ENCODE measurements around the gene PTPRN2.

PTPRN2 gene

DNA sequence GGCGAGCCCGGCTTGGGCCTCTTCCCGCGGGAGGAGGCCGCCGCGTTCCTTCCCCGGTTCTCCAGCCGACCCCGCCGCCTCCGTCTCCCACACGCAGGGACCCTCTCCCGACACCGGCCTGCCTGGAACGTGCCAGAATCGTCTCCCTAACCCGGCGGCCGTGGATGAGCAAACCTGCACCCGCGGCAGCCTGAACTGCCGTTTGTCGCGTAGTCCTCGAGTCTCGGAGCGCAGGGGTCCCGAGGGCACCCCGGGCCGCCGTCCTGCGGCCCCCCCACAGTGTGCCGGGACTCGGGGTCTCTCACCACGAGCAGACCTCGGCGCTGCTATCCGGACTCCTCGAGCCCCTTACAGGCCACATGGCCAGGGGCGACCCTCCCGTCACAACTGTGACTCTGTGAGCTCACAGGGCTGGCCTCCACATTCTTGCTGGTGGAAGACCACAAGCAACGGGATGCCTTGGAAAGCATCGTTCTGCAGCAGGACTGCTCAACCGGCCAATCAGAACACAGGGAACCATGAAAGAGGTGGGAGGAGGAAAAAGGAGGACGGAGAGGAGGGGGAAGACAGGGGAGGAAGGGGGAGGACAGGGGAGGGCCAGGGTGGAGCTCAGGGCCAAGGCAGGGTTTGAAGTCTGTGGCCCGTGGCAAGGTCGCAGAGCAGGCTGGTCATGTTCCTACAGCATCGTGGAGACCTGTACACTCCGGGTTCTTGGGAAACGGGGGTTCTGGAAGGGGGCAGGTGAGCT is 973.9 kb downstream of the PTPRN2 start:
- in situ Hi-C loops (cut with HindIII; ENCODE audit: low pct_ligation_motif_present, low pct_unique_long_range_greater_than_20kb, low sequenced_read_pairs): no loop called here
- DNase-seq: no peak

DNA sequence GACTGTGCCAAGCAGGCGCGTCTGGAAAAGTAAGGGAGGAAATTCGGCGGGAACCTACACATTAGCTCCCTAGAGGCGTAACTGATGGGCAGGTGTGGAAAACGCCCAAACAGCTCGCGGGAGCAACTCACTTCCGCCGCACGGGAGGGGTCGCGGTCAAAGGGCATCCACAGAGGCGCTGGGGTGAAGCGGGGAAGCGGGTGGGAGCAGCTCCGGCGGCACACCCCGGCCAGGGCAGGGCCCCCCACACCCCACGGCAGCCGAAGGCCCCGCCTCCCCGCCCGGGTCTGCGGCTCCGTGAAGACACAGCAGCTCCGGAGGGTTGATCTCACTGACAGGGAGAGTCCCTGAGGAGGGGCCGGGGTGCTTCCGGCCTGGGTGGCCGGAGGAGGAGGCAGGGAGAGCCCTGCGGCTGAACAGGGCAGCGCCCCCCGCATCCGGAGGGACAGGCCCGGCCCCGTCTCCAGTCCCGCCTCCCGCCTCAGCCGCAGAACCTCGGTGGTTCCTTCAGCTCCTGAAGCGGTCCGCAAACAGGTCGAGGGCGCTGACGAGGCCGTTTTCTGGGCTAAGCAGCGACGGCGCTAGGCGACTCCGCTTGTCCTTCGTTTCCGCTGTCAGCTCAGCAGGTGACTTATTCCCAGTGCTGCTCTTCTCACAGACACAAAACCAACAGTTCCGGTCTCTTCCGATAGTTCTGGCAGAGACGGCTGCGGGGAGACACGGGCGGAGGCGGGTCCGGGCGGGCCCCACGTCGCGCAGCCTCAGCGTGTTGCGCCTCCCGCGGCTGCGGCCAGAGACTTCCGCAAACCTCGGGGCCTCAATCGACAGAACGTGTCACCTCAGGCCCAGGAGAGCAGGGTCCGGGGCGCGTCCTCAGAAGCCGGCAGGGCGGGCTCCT is 974.7 kb downstream of the PTPRN2 start:
- DNase-seq: no peak
- in situ Hi-C loops (cut with HindIII; ENCODE audit: low pct_ligation_motif_present, low pct_unique_long_range_greater_than_20kb, low sequenced_read_pairs): no loop called here

DNA sequence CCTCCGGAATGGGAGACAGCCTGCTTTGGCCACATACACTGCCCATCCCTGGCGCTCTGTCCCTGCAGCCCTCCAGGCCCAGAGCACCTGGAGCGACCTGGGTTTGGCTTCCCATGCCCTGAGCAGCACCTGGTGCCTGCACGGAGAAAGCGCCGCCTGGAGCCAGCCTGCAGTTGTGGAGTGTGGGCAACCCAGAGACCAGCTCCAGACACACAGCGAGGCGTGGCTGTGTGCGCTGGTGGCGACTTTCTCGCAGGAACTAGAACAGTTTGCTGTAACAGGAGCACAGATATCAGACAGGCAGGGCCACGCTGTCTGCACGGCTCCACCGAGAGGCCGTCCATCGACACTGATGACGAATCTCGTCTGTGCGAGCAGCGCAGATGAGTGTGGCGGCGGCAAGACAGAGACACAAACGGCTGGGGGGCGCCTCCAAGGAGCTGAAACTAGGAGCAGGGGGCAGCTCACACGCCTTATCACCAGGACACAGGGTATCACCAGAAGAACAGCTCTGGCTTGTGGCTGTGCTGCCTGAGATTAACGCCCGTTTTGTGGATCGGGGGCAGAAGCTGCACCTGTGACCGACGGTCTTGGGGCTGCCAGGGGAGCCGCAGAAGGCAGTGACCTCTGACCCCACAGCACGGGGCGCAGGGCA is 975.5 kb downstream of the PTPRN2 start:
- no peak for DNase-seq
- in situ Hi-C loops (cut with HindIII; ENCODE audit: low pct_ligation_motif_present, low pct_unique_long_range_greater_than_20kb, low sequenced_read_pairs): no loop called here

DNA sequence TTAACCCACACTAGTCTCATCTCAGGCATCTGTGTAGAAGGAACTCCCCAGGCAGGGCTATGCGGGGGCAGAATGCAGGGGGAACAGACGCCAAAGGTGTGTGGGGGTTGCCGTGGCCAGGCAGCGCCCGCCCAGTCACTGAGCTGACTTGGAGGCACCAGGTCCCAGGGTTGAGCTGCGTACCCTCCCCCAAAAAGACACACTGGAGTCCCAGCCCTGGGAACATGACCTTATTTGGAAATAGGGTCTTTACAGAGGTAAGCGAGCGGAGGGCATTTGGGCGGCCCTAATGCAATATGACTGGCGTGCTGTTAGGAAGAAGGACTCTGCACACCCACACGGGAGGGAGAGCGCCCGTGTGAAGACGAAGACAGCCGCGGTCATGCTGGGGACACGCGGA is 976.3 kb downstream of the PTPRN2 start:
- DNase-seq: no peak
- in situ Hi-C loops (cut with HindIII; ENCODE audit: low pct_ligation_motif_present, low pct_unique_long_range_greater_than_20kb, low sequenced_read_pairs): no loop called here

DNA sequence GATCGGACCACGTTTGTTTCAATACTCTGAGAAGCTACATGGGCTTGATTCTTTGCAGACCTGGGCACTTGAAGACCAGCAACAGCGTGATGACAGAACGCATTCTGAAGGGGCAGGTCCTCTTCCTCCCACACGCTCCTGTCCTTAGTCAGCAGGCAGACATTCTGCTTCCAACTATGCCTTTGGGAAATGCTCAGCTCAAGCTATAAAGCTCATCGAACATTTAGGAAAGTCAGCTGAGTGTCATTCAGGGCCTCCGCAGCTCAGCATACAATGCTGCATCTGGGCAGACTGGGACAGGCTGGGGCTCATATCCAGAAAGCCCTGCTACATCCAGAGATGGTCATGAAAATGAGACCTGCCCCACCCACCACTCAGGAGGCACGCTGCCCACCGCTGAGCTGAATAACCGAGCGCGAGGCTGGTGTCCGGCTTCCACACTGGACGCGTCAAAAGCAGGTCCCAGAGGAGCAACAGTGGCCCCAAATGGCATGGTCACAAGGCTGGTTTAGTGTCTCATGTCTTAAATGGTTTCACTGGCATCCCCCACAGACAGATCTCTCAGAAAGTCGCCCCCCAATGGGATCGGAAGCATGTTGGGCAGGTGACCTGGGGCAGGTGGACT is 976.8 kb downstream of the PTPRN2 start:
- DNase-seq: no peak
- in situ Hi-C loops (cut with HindIII; ENCODE audit: low pct_ligation_motif_present, low pct_unique_long_range_greater_than_20kb, low sequenced_read_pairs): no loop called here

DNA sequence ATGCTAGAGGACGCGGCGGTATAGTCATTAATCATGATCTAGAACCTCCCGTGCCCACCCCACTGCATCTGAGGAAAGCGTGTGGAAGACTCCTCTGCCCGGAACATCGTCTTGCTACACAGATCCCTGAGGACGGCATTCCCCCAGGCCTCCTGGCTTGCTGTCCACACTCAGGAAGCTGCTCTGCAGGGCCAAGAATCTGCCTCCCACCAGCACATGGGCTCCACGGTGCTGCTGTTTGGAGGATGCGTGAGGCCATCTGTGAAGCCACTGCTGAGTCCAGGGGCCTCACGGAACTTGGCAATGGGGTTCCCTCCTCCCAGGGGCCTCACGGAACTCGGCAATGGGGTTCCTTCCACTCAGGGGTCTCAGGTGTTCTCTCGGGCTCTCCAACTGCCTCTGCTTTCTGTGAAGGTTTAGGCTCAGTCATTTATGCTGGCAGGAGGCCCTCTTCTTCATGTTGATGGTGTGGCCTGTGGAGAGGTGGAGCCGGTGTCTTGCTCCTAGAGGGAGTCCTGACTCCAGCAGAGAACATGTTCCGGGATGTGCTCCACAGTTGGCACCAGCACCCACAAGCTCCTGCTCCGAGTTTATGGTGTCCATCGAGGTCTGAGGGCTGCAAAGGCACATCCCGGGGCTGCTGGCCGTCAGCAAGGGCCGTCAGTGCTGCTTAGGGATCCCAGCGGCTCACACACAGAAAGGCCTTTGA is 977.5 kb downstream of the PTPRN2 start:
- no peak for DNase-seq
- in situ Hi-C loops (cut with HindIII; ENCODE audit: low pct_ligation_motif_present, low pct_unique_long_range_greater_than_20kb, low sequenced_read_pairs): no loop called here

DNA sequence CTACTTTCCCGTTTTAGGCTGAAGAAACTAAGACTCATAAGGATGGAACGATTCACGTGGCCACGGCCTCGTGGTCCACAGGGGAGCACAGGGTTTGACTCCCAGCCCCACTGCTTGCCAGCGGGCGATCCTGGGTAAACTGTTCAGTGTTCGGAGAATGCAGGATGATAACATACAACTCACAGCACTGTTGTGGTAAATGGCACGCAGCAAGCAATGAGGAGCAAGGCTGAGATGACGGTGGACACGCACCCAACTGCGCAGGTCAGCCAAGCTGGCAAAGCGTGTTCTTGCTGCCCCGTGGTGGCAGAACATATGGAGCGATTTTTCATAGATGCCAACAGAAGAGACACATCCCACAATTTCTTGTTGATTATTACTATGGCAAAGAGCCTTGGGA is 978.1 kb downstream of the PTPRN2 start:
- DNase-seq: no peak
- in situ Hi-C loops (cut with HindIII; ENCODE audit: low pct_ligation_motif_present, low pct_unique_long_range_greater_than_20kb, low sequenced_read_pairs): no loop called here

DNA sequence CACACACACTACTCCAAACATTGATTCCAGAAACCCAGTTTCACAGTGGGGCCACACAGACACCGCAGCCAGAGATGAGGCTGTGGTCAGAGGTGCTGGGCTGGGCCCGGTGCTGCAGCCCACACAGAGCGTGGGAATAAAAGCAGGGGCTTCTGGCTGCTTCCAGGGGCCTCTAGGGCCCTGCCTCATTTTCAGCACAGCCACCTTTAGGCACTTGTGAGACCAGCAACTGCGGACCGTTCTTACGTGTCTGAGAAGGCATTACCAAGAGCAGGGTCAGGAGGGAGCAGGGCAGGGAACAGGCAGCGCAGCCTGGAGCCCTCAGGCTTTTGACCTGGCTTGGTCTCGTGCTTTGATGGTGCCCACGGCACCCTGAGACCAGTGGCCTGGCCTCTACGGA is 980.4 kb downstream of the PTPRN2 start:
- DNase-seq: no peak

DNA sequence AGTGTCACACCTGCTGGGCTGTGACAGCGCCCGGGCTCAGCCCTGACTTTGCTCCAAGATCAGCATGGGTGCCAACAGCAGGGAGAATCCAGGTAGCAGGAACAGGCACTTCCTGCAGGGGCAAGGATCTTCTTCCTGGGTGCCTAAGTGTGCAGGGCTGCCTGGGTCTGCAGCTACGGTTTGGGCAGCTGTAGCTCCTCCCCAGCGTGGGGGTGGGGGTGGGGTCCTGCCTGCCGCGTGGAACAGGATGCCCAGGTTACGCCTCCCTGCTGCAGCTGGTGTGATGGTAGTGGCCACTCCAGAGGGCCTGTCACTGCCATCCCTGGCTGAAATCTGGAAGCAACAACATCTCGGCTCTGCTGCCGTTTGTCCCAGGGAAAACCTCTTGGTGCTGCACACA is 981.5 kb downstream of the PTPRN2 start:
- in situ Hi-C loops (cut with HindIII; ENCODE audit: low pct_ligation_motif_present, low pct_unique_long_range_greater_than_20kb, low sequenced_read_pairs): no loop called here
- DNase-seq: no peak

More for the DNA sequence above, 980.4 kb downstream of the PTPRN2 start:
- in situ Hi-C loops (cut with HindIII; ENCODE audit: low pct_ligation_motif_present, low pct_unique_long_range_greater_than_20kb, low sequenced_read_pairs): no loop called here

DNA sequence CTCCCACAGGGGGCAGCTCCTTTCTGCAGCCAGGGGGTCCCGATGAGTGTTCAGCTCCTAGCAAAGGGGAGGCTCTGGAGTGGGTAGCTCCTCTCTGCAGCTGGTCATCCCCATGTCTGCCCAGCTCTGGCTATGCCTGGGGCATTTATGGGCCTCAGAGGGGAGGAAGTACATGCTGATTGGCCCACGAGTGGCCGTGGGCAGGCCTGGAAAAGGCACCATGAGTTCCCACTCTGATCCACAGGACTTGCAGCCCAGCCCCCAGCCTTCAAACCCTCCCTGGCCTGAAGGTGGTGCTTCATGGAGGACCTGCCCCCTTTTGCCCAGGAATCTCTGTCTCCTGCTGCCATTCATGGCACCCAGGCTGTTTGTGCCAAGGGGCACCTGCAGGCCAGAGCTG is 982.0 kb downstream of the PTPRN2 start:
- no peak for DNase-seq
- in situ Hi-C loops (cut with HindIII; ENCODE audit: low pct_ligation_motif_present, low pct_unique_long_range_greater_than_20kb, low sequenced_read_pairs): no loop called here

DNA sequence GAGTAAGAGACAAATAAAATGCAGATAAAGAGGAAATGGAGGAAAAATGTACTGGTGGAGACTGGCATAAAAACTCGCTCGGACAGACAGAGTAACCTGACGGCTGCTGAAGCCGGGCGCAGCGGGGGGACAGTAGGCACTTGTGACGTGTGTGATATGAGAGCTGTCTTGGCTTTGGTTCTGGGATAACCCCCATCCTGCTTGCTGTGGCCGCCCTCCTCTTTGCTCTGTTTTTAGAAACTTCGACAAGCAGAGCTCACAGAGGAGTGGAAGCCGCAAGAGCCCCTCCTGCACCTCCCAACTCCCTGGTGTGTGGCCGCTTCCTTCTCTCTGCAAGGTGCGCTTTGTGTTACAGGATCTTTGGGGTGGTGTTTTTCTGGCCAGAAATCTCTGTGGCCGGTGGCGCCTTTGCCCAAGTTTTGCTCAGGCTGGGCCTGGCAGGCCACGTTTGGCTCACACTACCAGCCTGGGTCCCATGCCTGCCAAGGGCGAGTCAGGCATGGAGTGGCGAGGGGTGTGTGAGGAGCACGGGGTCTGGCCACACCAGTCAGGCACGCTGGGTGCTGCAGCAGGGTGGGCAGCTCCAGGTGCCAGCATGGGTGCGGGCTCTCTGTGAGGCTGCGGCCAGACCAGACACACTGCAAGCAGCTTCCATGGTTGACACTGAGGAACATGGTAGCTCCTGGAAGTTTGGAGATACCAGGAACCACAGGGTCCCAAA is 982.8 kb downstream of the PTPRN2 start:
- no peak for DNase-seq
- in situ Hi-C loops (cut with HindIII; ENCODE audit: low pct_ligation_motif_present, low pct_unique_long_range_greater_than_20kb, low sequenced_read_pairs): no loop called here

DNA sequence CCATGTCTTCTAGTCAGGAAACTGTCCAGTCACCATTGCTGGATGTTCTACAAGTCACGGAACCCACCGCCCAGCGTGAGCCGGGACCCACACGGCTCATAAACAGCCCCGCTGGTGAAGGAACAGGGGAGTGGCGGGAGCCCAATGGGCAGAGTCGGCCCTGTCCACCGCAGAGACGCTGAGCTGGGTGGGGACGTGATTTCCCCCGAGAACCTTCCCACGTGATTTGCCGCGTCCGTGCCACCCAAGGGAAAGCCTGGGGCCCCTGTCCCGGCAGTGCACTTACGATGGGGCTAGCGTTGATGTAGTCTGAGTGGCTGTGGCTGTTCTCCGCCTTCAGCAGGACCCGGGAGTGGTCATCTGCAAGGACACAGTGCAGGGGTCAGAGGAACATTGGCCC is 983.9 kb downstream of the PTPRN2 start:
- no peak for DNase-seq
- in situ Hi-C loops (cut with HindIII; ENCODE audit: low pct_ligation_motif_present, low pct_unique_long_range_greater_than_20kb, low sequenced_read_pairs): no loop called here

DNA sequence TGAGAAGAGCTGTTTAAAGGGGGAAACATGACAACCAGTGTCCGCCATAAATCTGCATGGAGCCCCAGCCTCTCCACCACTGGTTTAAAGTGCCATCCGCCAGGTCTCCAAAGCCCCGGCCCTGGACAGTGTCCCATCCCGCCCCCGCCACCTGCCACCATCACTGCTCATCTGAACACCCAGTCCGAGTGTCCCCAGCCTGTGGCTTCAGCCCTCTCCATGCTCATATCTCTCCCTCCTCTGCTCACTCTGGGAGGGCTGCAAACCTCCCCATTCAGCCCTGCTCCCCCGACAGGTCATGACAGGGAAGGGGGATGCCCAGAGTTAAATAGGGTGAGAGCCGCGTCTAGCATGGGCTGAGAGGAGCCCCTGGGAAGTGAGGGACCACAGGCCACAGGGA is 984.6 kb downstream of the PTPRN2 start:
- in situ Hi-C loops (cut with HindIII; ENCODE audit: low pct_ligation_motif_present, low pct_unique_long_range_greater_than_20kb, low sequenced_read_pairs): no loop called here
- no peak for DNase-seq

DNA sequence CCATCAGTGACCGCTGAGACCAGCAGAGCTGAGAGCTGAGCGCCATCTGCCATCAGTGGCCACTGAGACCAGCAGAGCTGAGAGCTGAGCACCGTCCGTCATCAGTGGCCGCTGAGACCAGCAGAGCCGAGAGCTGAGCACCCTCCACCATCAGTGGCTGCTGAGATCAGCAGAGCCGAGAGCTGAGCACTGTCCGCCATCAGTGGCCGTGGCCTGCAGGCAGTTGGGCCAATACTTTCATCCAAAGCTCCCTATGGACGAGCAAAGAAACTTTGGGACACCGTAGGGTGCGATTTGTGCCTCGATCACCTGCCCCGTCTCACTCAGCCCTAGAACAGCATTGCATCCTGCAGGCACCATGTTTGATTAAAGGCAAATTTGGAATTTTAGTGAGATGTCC is 985.0 kb downstream of the PTPRN2 start:
- no peak for DNase-seq
- in situ Hi-C loops (cut with HindIII; ENCODE audit: low pct_ligation_motif_present, low pct_unique_long_range_greater_than_20kb, low sequenced_read_pairs): no loop called here

DNA sequence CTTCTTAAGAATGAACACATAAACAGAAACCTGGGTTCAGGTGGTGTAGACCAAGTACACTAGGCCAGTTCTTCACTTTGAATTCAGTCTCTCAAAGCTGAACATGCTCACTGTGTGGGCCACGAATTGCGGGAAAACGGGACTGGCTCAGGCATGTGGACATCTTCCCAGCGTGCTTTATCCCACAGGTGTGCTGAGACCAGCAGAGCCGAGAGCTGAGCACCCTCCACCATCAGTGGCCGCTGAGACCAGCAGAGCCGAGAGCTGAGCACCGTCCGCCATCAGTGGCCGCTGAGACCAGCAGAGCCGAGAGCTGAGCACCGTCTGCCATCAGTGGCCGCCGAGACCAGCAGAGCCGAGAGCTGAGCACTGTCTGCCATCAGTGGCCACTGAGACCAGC is 985.5 kb downstream of the PTPRN2 start:
- in situ Hi-C loops (cut with HindIII; ENCODE audit: low pct_ligation_motif_present, low pct_unique_long_range_greater_than_20kb, low sequenced_read_pairs): no loop called here

DNA sequence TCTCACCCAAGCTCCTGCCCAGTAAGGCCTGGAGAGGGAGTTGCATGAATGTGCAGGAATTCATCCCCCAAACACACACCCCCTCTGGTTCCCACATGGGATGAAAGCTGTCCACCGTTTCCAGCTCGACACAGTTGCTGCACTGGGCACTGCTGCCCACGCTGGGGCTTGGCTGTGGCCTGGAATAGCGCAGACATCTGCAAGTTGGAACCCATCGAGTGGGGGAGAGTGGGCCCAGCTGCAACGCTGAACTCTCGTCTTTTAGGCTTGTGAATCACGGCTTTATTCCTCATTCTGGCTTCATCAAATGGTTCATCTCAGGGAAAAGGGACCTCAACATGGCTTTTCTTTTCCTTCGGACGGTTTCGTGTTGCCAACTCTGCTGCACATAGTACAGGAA is 986.1 kb downstream of the PTPRN2 start:
- DNase-seq: no peak
- in situ Hi-C loops (cut with HindIII; ENCODE audit: low pct_ligation_motif_present, low pct_unique_long_range_greater_than_20kb, low sequenced_read_pairs): no loop called here

More for the DNA sequence above, 985.5 kb downstream of the PTPRN2 start:
- no peak for DNase-seq

DNA sequence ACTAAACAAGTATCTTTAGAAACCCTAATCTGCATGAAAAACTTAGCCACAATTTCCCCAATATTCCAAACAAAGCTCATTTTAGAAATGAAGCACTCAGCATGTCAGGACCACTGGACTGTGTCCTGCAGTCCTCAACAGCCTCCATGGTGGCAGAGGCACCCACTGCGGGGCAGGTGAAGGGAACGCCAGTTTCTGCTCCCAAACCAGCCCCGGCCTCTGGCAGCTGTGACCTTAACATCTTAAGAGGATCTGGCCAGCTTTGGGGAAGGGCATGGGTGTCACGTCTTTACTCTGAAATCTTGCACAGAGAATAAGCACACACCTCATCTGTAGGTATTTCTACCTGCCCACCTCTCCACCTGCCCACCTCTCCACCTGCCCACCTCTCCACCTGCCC is 988.1 kb downstream of the PTPRN2 start:
- in situ Hi-C loops (cut with HindIII; ENCODE audit: low pct_ligation_motif_present, low pct_unique_long_range_greater_than_20kb, low sequenced_read_pairs): no loop called here
- no peak for DNase-seq

DNA sequence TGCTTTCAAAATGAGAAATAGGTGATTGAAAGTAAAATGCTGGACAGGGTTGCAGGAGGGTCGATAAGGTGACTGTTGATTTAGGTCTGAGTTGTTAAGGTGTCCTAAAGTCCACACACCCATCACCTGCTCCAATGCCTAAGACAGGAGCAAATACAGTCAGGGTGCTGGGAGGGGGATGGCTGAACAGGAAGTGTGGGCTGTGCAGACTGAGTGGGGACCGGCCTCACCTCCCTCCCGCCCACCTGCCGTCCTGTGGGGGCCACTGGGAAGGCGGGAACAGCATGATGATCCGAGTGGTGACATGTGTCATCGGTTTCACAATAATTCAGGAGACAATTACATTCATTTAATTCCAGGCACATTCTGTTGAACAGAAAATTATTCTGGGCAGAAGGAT is 990.1 kb downstream of the PTPRN2 start:
- in situ Hi-C loops (cut with HindIII; ENCODE audit: low pct_ligation_motif_present, low pct_unique_long_range_greater_than_20kb, low sequenced_read_pairs): no loop called here
- DNase-seq: no peak

Measured in ACHN (cell line).